ENCODE results near the gene CADM3.

Gene CADM3

GRCh38 chr1:159175571-159175970, 4.2 kb downstream of the CADM3 start:
- Histone ChIP-seq H3K9ac (ENCODE audit: low read length) (no peak overlapping the region), H3K27me3 (ENCODE audit: insufficient read depth, low read length, poor library complexity) (no peaks in the 10 kb centered on the region), H3K4ac (ENCODE audit: low read depth, low read length) (no peak overlapping the region), H3K23ac (ENCODE audit: low read length) (no peak overlapping the region), H3K27ac (ENCODE audit: low read depth, low read length) (no peak overlapping the region), H2AK5ac (ENCODE audit: low read length) (no peak overlapping the region), H2BK5ac (ENCODE audit: low read length) (no peak overlapping the region), H3K4me2 (ENCODE audit: low read length) (no peak overlapping the region), H3K4me3 (ENCODE audit: low read length) (no peak overlapping the region), H3K56ac (ENCODE audit: low read length) (no peak overlapping the region), H3K18ac (ENCODE audit: low read length) (no peak overlapping the region), H2BK15ac (replicated peaks; ENCODE audit: low read depth) (no peak overlapping the region), H3K4me1 (ENCODE audit: control insufficient read depth, low read depth, low read length) (peaks cover 3% of the 10 kb centered on the region), H4K5ac (ENCODE audit: low read length) (no peak overlapping the region), H3K79me2 (ENCODE audit: control insufficient read depth, insufficient read depth, low read length) (no peaks in the 10 kb centered on the region), H3K79me1 (ENCODE audit: low read length) (no peaks in the 10 kb centered on the region), H4K8ac (ENCODE audit: low read depth, low read length) (no peak overlapping the region), H3K36me3 (ENCODE audit: control insufficient read depth, insufficient read depth, low read length) (no peaks in the 10 kb centered on the region), H2BK120ac (ENCODE audit: low read depth, low read length) (no peak overlapping the region)
- no peak for DNase-seq
- no CpG with 5 or more reads among the region's 2 CpGs for WGBS (ENCODE audit: extremely low coverage, insufficient coverage, low lambda C conversion rate)

DNA sequence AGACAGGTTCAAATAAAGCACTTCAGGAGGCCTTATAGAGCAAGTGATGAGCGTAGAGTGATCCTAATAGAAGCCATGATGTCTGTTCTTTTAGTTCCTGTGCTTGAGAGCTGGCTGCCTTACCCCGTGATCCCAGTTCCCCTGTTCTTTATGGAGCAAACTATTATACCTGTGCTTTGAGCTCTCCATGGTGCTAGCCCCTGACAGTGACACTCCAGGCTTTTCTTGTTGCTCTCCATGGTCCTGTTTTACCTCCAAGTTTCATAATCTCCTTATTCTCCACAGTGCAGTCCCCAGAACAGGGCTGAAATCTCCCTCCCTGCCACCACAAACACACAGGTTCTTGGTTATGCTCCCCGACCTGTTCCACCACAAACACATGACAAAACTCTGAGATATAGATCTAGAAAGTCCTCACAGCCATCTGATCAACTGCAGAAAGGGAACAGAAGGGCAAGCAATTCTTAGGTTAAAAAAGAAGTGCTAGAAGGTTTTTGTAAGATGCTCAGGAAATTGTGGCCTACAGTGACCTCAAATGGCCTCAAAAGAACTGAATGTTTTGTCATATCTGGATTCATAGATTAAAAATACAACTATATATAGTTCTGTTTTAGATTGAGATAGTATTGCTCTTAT, 6.0 kb downstream of the CADM3 start:
- no peak overlapping the region for H3K56ac ChIP-seq (ENCODE audit: low read length)
- no peak overlapping the region for H3K18ac ChIP-seq (ENCODE audit: low read length)
- no peaks in the 10 kb centered on the region for H3K79me1 ChIP-seq (ENCODE audit: low read length)
- peaks cover 3% of the 10 kb centered on the region for H3K4me1 ChIP-seq (ENCODE audit: control insufficient read depth, low read depth, low read length)
- no peak overlapping the region for H3K4ac ChIP-seq (ENCODE audit: low read depth, low read length)
- no peaks in the 10 kb centered on the region for H3K27me3 ChIP-seq (ENCODE audit: insufficient read depth, low read length, poor library complexity)
- H2AK5ac ChIP-seq (ENCODE audit: low read length) = no peak overlapping the region
- H3K27ac ChIP-seq (ENCODE audit: low read depth, low read length) = no peak overlapping the region
- DNase-seq = peak; percentile 91
- H3K9ac ChIP-seq (ENCODE audit: low read length) = no peak overlapping the region
- H4K5ac ChIP-seq (ENCODE audit: low read length) = no peak overlapping the region
- no peak overlapping the region for H3K4me3 ChIP-seq (ENCODE audit: low read length)
- no peak overlapping the region for H3K4me2 ChIP-seq (ENCODE audit: low read length)
- no peak overlapping the region for H2BK5ac ChIP-seq (ENCODE audit: low read length)
- H2BK15ac ChIP-seq (replicated peaks; ENCODE audit: low read depth) = no peak overlapping the region
- H3K79me2 ChIP-seq (ENCODE audit: control insufficient read depth, insufficient read depth, low read length) = no peaks in the 10 kb centered on the region
- no peaks in the 10 kb centered on the region for H3K36me3 ChIP-seq (ENCODE audit: control insufficient read depth, insufficient read depth, low read length)
- H3K23ac ChIP-seq (ENCODE audit: low read length) = no peak overlapping the region
- H4K8ac ChIP-seq (ENCODE audit: low read depth, low read length) = no peak overlapping the region
- no CpG with 5 or more reads among the region's 3 CpGs for WGBS (ENCODE audit: extremely low coverage, insufficient coverage, low lambda C conversion rate)
- no peak overlapping the region for H2BK120ac ChIP-seq (ENCODE audit: low read depth, low read length)

GRCh38 chr1:159179906-159180305, 8.5 kb downstream of the CADM3 start:
- H2AK5ac ChIP-seq (ENCODE audit: low read length) = no peak overlapping the region
- H2BK15ac ChIP-seq (replicated peaks; ENCODE audit: low read depth) = no peak overlapping the region
- no peak overlapping the region for H4K8ac ChIP-seq (ENCODE audit: low read depth, low read length)
- no peaks in the 10 kb centered on the region for H3K27me3 ChIP-seq (ENCODE audit: insufficient read depth, low read length, poor library complexity)
- H3K4me3 ChIP-seq (ENCODE audit: low read length) = no peak overlapping the region
- no peaks in the 10 kb centered on the region for H3K36me3 ChIP-seq (ENCODE audit: control insufficient read depth, insufficient read depth, low read length)
- no peak overlapping the region for H4K5ac ChIP-seq (ENCODE audit: low read length)
- no peak overlapping the region for H2BK120ac ChIP-seq (ENCODE audit: low read depth, low read length)
- no peak overlapping the region for H3K9ac ChIP-seq (ENCODE audit: low read length)
- no peaks in the 10 kb centered on the region for H3K79me2 ChIP-seq (ENCODE audit: control insufficient read depth, insufficient read depth, low read length)
- DNase-seq = no peak
- no peak overlapping the region for H3K4ac ChIP-seq (ENCODE audit: low read depth, low read length)
- no peak overlapping the region for H3K18ac ChIP-seq (ENCODE audit: low read length)
- H2BK5ac ChIP-seq (ENCODE audit: low read length) = no peak overlapping the region
- H3K4me2 ChIP-seq (ENCODE audit: low read length) = no peak overlapping the region
- no peak overlapping the region for H3K56ac ChIP-seq (ENCODE audit: low read length)
- no peaks in the 10 kb centered on the region for H3K4me1 ChIP-seq (ENCODE audit: control insufficient read depth, low read depth, low read length)
- no peak overlapping the region for H3K27ac ChIP-seq (ENCODE audit: low read depth, low read length)
- no peaks in the 10 kb centered on the region for H3K79me1 ChIP-seq (ENCODE audit: low read length)
- H3K23ac ChIP-seq (ENCODE audit: low read length) = no peak overlapping the region

- Histone ChIP-seq H3K4me2 (ENCODE audit: low read length) (no peak overlapping the region), H3K27ac (ENCODE audit: low read depth, low read length) (no peak overlapping the region), H4K5ac (ENCODE audit: low read length) (no peak overlapping the region), H3K4me1 (ENCODE audit: control insufficient read depth, low read depth, low read length) (no peaks in the 10 kb centered on the region), H2BK5ac (ENCODE audit: low read length) (no peak overlapping the region), H3K18ac (ENCODE audit: low read length) (no peak overlapping the region), H3K27me3 (ENCODE audit: insufficient read depth, low read length, poor library complexity) (no peaks in the 10 kb centered on the region), H2AK5ac (ENCODE audit: low read length) (no peak overlapping the region), H3K56ac (ENCODE audit: low read length) (no peak overlapping the region), H3K36me3 (ENCODE audit: control insufficient read depth, insufficient read depth, low read length) (no peaks in the 10 kb centered on the region), H2BK15ac (replicated peaks; ENCODE audit: low read depth) (no peak overlapping the region), H2BK120ac (ENCODE audit: low read depth, low read length) (no peak overlapping the region), H4K8ac (ENCODE audit: low read depth, low read length) (no peak overlapping the region), H3K4ac (ENCODE audit: low read depth, low read length) (no peak overlapping the region), H3K79me2 (ENCODE audit: control insufficient read depth, insufficient read depth, low read length) (no peaks in the 10 kb centered on the region), H3K9ac (ENCODE audit: low read length) (no peak overlapping the region), H3K4me3 (ENCODE audit: low read length) (no peak overlapping the region), H3K79me1 (ENCODE audit: low read length) (no peaks in the 10 kb centered on the region), H3K23ac (ENCODE audit: low read length) (no peak overlapping the region)
- no peak for DNase-seq
- WGBS (ENCODE audit: extremely low coverage, insufficient coverage, low lambda C conversion rate) = no CpG with 5 or more reads among the region's 2 CpGs
Measured at GRCh38 chr1:159180516-159180915, 9.1 kb downstream of the CADM3 start.

GRCh38 chr1:159181328-159182024, 10.1 kb downstream of the CADM3 start:
- Histone ChIP-seq H2BK120ac (ENCODE audit: low read depth, low read length) (no peak overlapping the region), H3K9ac (ENCODE audit: low read length) (no peak overlapping the region), H2BK5ac (ENCODE audit: low read length) (no peak overlapping the region), H3K56ac (ENCODE audit: low read length) (no peak overlapping the region), H2AK5ac (ENCODE audit: low read length) (no peak overlapping the region), H4K5ac (ENCODE audit: low read length) (no peak overlapping the region), H3K4ac (ENCODE audit: low read depth, low read length) (no peak overlapping the region), H3K79me2 (ENCODE audit: control insufficient read depth, insufficient read depth, low read length) (no peaks in the 10 kb centered on the region), H2BK15ac (replicated peaks; ENCODE audit: low read depth) (no peak overlapping the region), H3K4me1 (ENCODE audit: control insufficient read depth, low read depth, low read length) (no peaks in the 10 kb centered on the region), H3K4me3 (ENCODE audit: low read length) (no peak overlapping the region), H3K79me1 (ENCODE audit: low read length) (no peaks in the 10 kb centered on the region), H3K23ac (ENCODE audit: low read length) (no peak overlapping the region), H3K27me3 (ENCODE audit: insufficient read depth, low read length, poor library complexity) (no peaks in the 10 kb centered on the region), H3K4me2 (ENCODE audit: low read length) (no peak overlapping the region), H4K8ac (ENCODE audit: low read depth, low read length) (no peak overlapping the region), H3K27ac (ENCODE audit: low read depth, low read length) (no peak overlapping the region), H3K36me3 (ENCODE audit: control insufficient read depth, insufficient read depth, low read length) (no peaks in the 10 kb centered on the region), H3K18ac (ENCODE audit: low read length) (no peak overlapping the region)
- peak; percentile 19 for DNase-seq
- WGBS (ENCODE audit: extremely low coverage, insufficient coverage, low lambda C conversion rate) = no CpG with 5 or more reads among the region's 4 CpGs

- Histone ChIP-seq H4K5ac (ENCODE audit: low read length) (no peak overlapping the region), H2BK5ac (ENCODE audit: low read length) (no peak overlapping the region), H3K79me1 (ENCODE audit: low read length) (no peaks in the 10 kb centered on the region), H3K4me2 (ENCODE audit: low read length) (no peak overlapping the region), H3K4me3 (ENCODE audit: low read length) (no peak overlapping the region), H2BK15ac (replicated peaks; ENCODE audit: low read depth) (no peak overlapping the region), H3K56ac (ENCODE audit: low read length) (no peak overlapping the region), H3K79me2 (ENCODE audit: control insufficient read depth, insufficient read depth, low read length) (no peaks in the 10 kb centered on the region), H3K36me3 (ENCODE audit: control insufficient read depth, insufficient read depth, low read length) (no peaks in the 10 kb centered on the region), H2AK5ac (ENCODE audit: low read length) (no peak overlapping the region), H3K27me3 (ENCODE audit: insufficient read depth, low read length, poor library complexity) (no peaks in the 10 kb centered on the region), H3K23ac (ENCODE audit: low read length) (no peak overlapping the region), H3K4me1 (ENCODE audit: control insufficient read depth, low read depth, low read length) (peaks cover 3% of the 10 kb centered on the region), H3K27ac (ENCODE audit: low read depth, low read length) (no peak overlapping the region), H3K4ac (ENCODE audit: low read depth, low read length) (no peak overlapping the region), H2BK120ac (ENCODE audit: low read depth, low read length) (no peak overlapping the region), H3K18ac (ENCODE audit: low read length) (no peak overlapping the region), H3K9ac (ENCODE audit: low read length) (no peak overlapping the region), H4K8ac (ENCODE audit: low read depth, low read length) (no peak overlapping the region)
- DNase-seq = no peak
- WGBS (ENCODE audit: extremely low coverage, insufficient coverage, low lambda C conversion rate) = no CpG with 5 or more reads among the region's 2 CpGs
Measured at GRCh38 chr1:159184201-159184600, 12.8 kb downstream of the CADM3 start.
